Esophagus squamous epithelium (tissue), 4 donors: ENCODE measurements around the gene MBOAT2.
"Not testable (repeated sequence)": the region's sequence is repeated elsewhere in the genome, so short reads cannot be mapped to it uniquely, and the experiment has no call there.

Experiments used
- CTCF ChIP-seq, 6 experiments: fragments of 450-650 bp in 4 of 6; fragments of 200-600 bp in 2 of 6; sonication (generic) in 2 of 6; IDR thresholded peaks; one replicate each; pipeline ENCODE4 v1.5.1; 2016 to 2019; ENCODE audit warnings: antibody characterized with exemption in 6 of 6, mild to moderate bottlenecking in 4 of 6, moderate library complexity in 4 of 6
- POLR2A ChIP-seq, 4 donors: fragments of 450-650 bp; IDR thresholded peaks; one replicate each; pipeline ENCODE4 v1.6.1; 2017; ENCODE audit warnings: antibody characterized with exemption in 4 of 4, mild to moderate bottlenecking in 4 of 4, moderate library complexity in 3 of 4

GRCh38 chr2:8913767-8914166 lies 89.7 kb downstream of the MBOAT2 start:
- TF ChIP-seq CTCF, POLR2A (IDR thresholded peaks at IDR 0.05): not testable (repeated sequence)
